HepG2 (cell line): Measurements from ENCODE around the gene SNU13. TPM values are rescaled to one million over a fixed set of nuclear protein-coding genes. Genes with fewer than 3 reads are reported as not detected.

Experiments
- ATF7 ChIP-seq, 2 experiments: fragments of 450-650 bp in 1 of 2; sonication (generic) in 1 of 2; formaldehyde crosslinking in 1 of 2; IDR thresholded peaks; 2 replicates each; pipeline versions ENCODE4 v1.4.0 to v1.6.1; 2016 to 2020; ENCODE audit warnings: antibody characterized with exemption in 1 of 2, mild to moderate bottlenecking in 1 of 2, missing genetic modification reagents in 1 of 2
- EEA1 ChIP-seq: sonication (generic); formaldehyde crosslinking; IDR thresholded peaks from 2 replicates; pipeline ENCODE4 v1.5.1; 2020; ENCODE audit warnings: mild to moderate bottlenecking, missing genetic modification reagents, borderline replicate concordance
- KDM3A ChIP-seq: IDR thresholded peaks from 2 replicates; pipeline ENCODE4 v1.6.1; 2018; ENCODE audit warnings: low read depth, missing compliant biosample characterization
- MLXIP ChIP-seq: sonication (generic); formaldehyde crosslinking; IDR thresholded peaks from 2 replicates; pipeline ENCODE4 v1.9.0; 2021; ENCODE audit warnings: missing genetic modification reagents, borderline replicate concordance
- NCOA1 ChIP-seq: sonication (generic); formaldehyde crosslinking; IDR thresholded peaks from 2 replicates; pipeline ENCODE4 v1.9.0; 2021; ENCODE audit warnings: missing genetic modification reagents
- PCBP2 ChIP-seq: fragments of 200-400 bp; formaldehyde crosslinking; optimal IDR thresholded peaks from 2 replicates; pipeline ENCODE3; 2018; ENCODE audit warnings: low read length, low read depth; ENCODE audit not compliant: poor library complexity, severe bottlenecking
- PRDM10 ChIP-seq: sonication (generic); formaldehyde crosslinking; IDR thresholded peaks from 2 replicates; pipeline ENCODE4 v1.4.0; 2020; ENCODE audit warnings: low read depth, missing genetic modification reagents
- SMYD3 ChIP-seq: sonication (generic); formaldehyde crosslinking; IDR thresholded peaks from 2 replicates; pipeline ENCODE4 v1.8.1; 2023; ENCODE audit warnings: mild to moderate bottlenecking, missing genetic modification reagents
- SNAPC4 ChIP-seq: sonication (generic); formaldehyde crosslinking; IDR thresholded peaks from 2 replicates; pipeline ENCODE4 v1.4.0; 2020; ENCODE audit warnings: mild to moderate bottlenecking, missing genetic modification reagents
- SP140L ChIP-seq: sonication (generic); formaldehyde crosslinking; IDR thresholded peaks from 2 replicates; pipeline ENCODE4 v1.4.0; 2020; ENCODE audit warnings: missing genetic modification reagents, borderline replicate concordance
- THAP9 ChIP-seq: sonication (generic); formaldehyde crosslinking; IDR thresholded peaks from 2 replicates; pipeline ENCODE4; 2020; ENCODE audit warnings: missing genetic modification reagents, mild to moderate bottlenecking, borderline replicate concordance
- ZNF180 ChIP-seq: sonication (generic); formaldehyde crosslinking; IDR thresholded peaks from 2 replicates; pipeline ENCODE4 v1.4.0; 2020; ENCODE audit warnings: low read depth, missing genetic modification reagents, borderline replicate concordance
- ZSCAN21 ChIP-seq: sonication (generic); formaldehyde crosslinking; IDR thresholded peaks from 2 replicates; pipeline ENCODE4 v1.8.0; 2022; ENCODE audit warnings: mild to moderate bottlenecking, missing genetic modification reagents, moderate library complexity, borderline replicate concordance
- polyA plus RNA-seq, 8 experiments: library from polyadenylated mRNA; depleted of rRNA in 3 of 8; stranded (reverse) in 7 of 8; unstranded in 1 of 8; fragments of >200 nt; fragmentation: Illumina TruSeq in 4 of 8; extraction: Trizol in 4 of 8; gene quantifications; 2 replicates each; pipeline versions ENCODE4 v1.2.1 to v1.2.3, GENCODE V29; 2011 to 2016; ENCODE audit warnings: low read depth in 4 of 8, missing spikeins in 1 of 8, mixed read lengths in 1 of 8; ENCODE audit not compliant: insufficient read depth in 1 of 8
- total RNA-seq, 5 experiments: library from RNA; depleted of rRNA; stranded (reverse); fragments of >200 nt; fragmentation: Illumina TruSeq; extraction: Trizol; gene quantifications; 2 replicates each; pipeline ENCODE4 v1.2.3, GENCODE V29; 2016; ENCODE audit warnings: low read depth in 1 of 5

Gene SNU13
- total and polyA plus RNA-seq, 2 of the 13 experiments (the other 11 are each of a cell fraction or from before 2014, with no cell fraction given) = 203 to 287 TPM

GRCh38 chr22:41697126-41697775 lies 8.6 kb upstream of the SNU13 start (continued):
- TF ChIP-seq SMYD3 (CRISPR knock-in tag) (no peak), ZNF180 (no peak), ZSCAN21 (CRISPR knock-in tag) (no peak), THAP9 (CRISPR knock-in tag) (no peak), SNAPC4 (CRISPR knock-in tag) (no peak), PCBP2 (no peak), PRDM10 (CRISPR knock-in tag) (0 out of 2 replicates have a peak, but pooled peaks have one; percentile 27), SP140L (no peak), EEA1 (CRISPR knock-in tag) (no peak), MLXIP (CRISPR knock-in tag) (no peak), KDM3A (peak; percentile 64; the same call in 1 of the 2 replicates), ATF7 (IDR thresholded peaks at IDR 0.05) (no peak), ATF7 (CRISPR knock-in tag; IDR thresholded peaks at IDR 0.05) (no peak), NCOA1 (CRISPR knock-in tag) (no peak)
